Measurements from ENCODE around the gene ZSWIM7.
"Not testable (repeated sequence)": the region's sequence is repeated elsewhere in the genome, so short reads cannot be mapped to it uniquely, and the experiment has no call there.

ZSWIM7 gene

DNA sequence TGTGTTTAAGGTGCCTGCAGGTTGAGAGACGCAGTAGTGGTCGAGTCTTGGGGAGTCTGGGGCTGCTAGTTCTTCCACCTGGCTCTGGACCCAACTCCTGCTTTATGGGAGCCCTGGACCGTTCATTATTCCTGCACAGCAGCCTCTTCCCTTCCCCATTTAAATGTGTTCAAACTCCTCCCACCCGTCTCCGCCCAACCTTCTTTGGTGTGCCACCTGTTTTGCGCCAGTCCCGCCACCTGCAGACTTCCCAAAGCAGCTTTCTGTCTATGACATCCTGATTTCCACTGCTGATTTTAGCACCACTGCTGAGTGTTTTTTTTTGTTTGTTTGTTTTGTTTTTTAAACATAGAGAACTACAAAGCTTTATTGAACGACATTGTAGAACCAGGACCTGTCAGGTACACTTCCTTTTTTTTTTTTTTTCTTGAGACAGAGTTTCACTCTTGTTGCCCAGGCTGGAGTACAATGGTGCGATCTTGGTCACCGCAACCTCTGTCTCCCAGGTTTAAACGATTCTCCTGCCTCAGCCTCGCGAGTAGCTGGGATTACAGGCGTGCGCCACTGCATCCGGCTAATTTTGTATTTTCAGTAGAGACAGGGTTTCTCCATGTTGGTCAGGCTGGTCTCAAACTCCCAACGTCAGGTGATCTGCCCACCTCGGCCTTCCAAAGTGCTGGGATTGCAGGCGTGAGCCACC is 41.7 kb downstream of the ZSWIM7 start:
- no peak for DNase-seq (ENCODE audit: low read depth)

DNA sequence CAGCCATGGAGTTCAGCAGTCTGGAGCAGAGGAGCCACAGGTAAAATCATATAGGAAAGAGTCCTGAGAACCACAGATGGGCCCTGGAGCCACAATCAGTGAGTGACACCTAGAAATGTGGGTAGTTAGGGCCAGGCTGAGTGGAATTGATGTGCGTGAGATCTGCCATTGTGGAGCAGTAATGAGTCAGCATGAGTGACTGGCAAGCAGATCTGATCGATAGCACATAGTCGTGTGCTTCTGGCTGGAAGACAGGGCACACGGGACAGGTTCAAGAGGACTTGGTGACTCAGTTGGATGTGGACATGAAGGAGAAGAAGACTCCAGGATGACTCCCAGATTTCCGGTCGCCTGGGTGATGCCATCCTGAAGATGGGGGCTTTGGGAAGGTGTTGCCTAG is 42.3 kb downstream of the ZSWIM7 start:
- no peak for DNase-seq (ENCODE audit: low read depth)

DNA sequence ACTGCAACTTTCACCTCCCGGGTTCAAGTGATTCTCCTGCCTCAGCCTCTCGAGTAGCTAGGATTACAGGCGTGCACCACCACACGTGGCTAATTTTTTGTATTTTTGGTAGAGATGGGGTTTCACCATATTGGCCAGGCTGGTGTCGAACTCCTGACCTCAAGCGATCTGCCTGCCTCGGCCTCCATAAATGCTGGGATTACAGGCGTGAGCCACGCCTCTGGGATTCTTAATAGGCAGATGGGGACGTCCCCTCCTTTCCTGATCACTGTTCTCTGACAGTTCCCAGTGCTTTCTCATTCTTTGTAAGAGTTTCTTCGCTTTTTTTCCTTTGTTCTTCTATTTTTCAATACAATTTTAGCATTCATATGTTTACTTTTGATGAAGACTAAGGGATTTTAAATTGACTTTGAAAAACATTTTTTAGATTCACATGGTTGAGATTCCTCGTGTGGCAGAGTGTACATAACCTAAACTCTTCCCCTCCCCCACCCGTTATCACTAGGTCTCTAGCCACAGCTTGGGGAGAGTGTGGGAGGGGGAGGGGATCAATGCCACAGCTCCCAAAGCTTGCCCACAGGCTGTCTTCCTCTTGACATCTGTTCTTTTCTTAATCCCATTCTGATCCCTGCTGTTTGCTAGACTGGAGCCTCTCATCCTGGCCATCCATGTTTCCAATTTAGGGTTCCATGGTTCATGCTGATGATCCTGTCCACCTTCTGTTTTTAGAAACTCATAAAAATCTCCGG is 43.5 kb downstream of the ZSWIM7 start:
- no peak for DNase-seq (ENCODE audit: low read depth)

DNA sequence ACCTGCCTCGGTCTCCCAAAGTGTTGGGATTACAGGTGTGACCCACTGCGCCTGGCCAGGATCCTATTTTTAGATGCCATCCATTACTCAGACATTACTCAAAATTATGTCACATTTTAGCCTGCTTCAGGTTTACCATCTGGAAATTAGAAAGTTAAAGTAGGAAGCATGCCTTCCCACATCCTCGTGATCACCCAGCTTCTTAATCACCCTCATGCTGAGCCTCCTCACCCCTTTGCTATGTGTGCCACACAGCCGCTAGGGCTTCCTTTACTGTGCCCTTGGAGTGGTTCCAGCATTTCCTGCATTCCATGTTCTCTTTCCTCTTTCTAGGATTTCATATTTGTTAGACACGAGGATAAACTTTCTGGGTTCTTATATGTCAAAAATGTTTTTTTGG is 45.3 kb downstream of the ZSWIM7 start:
- no peak for DNase-seq (ENCODE audit: low read depth)

DNA sequence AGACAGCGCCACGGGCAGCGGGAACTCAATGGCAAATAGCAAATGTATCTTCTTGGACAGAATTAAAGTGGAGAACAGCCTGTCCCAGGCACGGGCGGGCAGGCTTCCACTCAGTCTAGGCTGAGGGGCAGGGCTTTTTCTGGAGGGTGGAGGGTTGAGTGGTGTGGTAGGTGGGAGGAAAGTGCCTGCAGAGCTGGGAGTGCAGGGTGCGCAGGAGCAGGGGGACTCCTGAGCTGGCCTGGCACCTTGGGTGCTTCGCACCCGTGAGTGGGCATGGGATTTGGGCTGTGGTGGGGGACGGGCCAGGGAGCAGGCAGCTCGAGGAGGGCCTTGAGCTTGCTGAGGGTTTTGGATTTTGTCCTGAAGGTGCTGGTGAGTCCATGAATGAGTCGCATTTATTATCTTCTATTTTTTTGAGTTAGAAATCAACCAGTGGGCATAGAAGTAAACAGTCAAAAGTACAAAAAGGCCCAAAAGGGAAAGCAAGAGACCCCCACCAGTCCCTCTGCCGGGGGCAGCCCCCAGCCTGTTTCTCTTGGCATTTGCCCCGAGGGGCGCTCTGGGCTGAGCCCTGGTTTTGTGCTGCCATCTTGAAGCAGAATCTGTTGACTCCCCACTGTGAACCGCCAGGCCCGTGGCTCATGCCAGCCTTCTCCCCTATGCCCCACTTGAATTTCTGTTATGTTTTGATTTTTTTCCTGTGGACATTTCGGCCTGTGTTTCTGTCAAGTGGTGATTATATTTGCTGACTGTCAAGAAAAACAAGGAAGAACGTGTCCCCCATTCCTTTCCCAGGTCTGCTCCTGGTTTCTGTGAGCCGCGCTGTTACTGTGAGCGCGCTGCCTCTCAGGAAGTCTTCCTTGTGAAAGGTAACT is 46.4 kb downstream of the ZSWIM7 start:
- DNase-seq (ENCODE audit: low read depth): no peak

DNA sequence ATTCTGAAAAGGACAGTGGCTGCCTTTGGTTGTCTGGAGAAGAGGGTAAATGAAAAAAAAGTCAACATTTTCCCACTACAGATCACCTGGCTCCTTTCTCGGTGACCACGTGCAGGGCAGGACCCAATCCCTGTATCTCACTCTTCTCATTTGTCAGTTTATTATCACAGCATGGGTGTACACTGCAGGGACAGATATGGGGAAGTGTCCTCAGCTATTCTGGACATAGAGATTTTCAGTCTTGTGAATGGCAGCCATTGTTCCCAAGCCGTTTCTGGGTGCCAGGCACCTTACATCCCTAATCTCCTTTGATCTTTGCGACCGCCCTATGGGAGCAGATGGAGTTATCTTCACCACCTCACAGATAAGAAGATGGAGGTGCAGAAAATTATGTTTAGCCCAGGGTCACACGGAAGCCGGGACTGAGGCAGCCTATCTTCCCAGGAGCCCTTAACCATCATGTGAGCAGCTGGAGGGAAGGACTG is 47.4 kb downstream of the ZSWIM7 start:
- no peak for DNase-seq (ENCODE audit: low read depth)

DNA sequence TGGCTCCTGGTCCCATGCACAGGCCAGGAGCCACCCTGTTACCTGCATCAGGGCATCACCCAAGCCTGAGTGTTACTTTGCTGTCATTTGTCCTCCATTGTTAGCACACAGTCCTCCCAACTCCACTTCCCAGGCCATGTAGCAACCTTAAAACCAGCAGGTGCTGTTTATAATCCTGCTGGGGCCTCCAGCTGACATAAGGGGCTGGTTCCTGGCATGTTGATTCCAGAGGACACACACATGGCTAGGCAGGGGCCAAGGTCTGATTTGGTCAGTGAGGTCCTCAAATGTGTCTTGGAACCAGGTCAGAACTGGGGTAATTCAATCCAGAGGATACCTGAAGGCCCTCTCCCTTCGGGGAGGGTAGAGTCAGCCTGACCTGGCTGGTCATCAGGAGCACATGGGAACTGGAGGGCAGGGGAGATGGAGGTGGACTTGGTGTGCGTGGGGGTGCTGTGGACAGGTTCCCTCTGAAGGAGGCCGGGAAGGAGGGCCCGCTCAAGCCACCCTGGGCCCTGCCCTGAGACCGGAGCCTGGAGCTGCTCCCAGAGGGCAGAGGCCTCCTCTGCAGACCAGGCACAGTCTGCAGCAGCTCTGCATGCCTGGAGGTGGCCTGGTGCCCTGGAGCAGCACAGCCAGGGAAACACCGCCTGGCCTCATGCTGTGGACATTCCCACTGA is 48.0 kb downstream of the ZSWIM7 start:
- DNase-seq (ENCODE audit: low read depth): no peak

DNA sequence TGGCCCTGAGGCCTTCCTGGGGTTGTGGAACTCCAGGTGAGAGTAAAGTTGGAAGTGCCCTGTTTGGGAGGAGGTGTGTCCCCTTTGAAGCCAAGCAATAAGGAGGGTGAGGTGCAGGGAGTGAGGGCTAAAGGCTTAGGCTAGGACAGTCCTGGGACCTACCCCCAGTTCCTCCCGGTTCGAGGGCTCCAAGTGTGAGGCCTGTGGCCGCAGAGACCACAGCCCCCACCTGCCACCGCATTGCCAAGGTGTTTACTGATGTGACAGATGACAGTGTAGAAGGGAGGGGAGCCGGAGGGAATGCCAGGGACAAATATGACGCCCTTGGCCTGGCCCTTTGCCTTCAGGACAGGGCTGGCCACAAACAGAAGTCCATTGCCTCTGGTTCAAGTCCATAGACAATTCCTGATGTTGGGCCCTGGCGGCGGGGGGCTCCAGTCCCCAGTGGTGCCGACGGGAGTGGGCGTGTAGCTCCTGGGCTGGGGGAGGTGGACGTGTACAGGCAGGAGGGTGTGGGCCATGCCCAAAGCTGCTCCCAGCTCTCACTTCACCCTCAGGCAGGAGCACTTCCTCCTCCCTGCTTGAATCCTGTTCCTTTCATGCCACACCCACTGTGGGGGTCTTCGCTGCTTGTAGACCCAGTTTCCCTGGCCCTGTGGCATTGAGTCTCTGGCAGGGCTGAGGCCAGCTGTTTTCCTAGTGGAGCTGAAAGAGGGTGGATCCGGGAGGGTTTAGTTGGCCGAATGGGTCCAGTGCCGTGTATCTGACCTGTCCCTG is 51.3 kb downstream of the ZSWIM7 start:
- DNase-seq (ENCODE audit: low read depth): no peak

DNA sequence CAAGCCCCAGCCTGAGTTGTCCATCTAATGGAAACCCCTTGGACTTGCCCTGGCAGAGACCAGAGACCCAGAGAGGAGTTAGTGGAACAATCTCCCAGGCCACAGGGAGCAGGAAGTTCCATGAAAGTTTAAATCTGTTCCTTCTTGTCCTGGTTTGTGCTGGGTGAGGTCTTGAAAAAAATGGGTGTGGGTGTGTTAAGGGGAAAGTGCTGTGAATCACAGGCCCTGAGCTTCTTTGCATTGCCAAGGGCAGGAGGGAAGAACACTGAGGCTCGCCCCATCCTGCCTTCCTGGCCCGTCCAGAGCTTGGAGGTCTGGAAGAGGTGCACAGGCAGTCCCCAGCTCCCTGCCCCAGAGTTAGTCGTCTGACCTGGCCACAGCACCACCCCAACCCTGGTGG is 52.2 kb downstream of the ZSWIM7 start:
- no peak for DNase-seq (ENCODE audit: low read depth)

DNA sequence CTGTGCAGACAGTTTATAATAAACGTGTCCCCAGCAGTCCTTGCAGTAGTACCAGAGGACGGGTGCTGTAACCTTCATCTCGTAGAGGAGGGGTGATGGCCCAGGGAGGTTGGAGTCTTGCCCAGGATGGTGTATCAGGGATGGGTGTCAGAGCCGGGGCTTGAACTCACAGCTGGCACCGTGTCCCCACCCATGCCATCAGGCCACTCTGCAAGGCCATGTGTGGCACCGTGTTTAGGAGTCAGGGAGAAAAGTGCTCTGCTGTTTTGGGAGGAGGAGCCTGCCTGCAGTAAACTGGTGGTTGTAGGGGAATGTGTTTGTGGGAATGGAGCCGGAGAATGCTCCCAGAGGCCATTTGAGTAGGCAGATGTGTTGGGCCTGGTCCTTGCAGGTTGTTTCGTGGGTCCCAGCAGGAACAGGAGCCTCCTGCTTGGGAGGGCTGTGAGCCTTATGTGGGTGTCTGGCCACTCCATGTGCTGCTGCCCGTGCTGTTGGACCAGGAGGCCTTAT is 52.8 kb downstream of the ZSWIM7 start:
- DNase-seq (ENCODE audit: low read depth): no peak

DNA sequence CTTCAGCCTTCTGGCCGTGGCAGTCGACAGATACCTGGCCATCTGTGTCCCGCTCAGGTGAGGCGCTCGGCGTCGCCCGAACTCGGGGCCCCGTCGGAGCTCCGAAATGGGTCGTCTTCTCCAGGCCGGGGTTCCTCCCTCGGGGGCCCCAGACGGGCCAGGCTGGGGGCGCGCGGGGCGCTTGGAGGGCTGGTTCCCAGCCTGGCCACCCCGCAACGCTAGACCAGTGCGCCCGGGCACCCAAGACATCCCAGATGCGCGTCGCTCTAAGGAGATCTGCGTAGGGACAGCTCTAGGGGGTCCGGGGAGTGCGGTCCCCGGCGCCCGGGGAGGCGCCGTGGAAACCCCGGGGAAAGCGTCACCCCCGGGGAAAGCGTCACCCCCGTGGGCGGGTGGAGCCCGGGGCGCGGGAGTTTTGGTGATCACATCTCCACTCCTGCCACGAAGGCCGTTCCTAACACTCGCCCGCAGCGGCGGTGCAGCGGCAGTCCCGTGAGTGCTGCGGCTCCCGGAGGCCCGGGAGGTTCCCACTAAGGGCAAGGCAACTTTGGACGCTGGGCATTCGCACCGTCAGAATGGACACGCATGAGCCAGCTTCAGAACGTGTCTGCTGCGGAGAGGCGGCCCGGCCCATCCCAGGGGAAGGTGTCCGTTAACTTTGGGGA is 53.8 kb downstream of the ZSWIM7 start:
- DNase-seq (ENCODE audit: low read depth): no peak

DNA sequence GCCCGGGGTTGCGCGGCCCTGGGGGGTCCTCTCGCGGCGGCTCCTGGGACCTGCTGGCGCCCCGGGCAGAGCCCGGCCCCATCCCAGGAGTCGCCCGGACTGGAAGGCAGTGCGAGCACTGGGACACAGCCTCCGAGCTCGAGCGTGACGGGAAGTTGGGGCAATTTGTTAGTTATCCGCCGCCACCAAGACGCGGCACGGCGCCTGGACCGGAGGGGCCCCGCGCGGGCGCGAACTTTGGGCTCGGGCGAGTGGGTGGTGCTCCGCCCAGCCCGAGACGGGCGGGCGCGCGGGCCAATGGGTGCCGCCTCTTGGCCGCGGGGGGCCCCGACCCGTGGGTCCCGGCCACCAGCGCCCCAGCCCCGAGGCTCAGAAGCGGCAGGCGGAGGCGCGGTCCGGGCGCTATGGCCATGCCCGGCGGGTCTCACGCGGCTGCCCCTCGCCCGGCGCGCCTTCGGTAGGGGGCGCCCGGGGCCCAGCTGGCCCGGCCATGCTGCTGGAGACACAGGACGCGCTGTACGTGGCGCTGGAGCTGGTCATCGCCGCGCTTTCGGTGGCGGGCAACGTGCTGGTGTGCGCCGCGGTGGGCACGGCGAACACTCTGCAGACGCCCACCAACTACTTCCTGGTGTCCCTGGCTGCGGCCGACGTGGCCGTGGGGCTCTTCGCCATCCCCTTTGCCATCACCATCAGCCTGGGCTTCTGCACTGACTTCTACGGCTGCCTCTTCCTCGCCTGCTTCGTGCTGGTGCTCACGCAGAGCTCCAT is 54.6 kb downstream of the ZSWIM7 start, which contains the start of gene ADORA2B:
TSS of gene ADORA2B (plus strand) at position 372 of the 768 bp plus-strand sequence. CDS start at position 491, 119 bp downstream.
- DNase-seq (ENCODE audit: low read depth): peak; percentile 23

DNA sequence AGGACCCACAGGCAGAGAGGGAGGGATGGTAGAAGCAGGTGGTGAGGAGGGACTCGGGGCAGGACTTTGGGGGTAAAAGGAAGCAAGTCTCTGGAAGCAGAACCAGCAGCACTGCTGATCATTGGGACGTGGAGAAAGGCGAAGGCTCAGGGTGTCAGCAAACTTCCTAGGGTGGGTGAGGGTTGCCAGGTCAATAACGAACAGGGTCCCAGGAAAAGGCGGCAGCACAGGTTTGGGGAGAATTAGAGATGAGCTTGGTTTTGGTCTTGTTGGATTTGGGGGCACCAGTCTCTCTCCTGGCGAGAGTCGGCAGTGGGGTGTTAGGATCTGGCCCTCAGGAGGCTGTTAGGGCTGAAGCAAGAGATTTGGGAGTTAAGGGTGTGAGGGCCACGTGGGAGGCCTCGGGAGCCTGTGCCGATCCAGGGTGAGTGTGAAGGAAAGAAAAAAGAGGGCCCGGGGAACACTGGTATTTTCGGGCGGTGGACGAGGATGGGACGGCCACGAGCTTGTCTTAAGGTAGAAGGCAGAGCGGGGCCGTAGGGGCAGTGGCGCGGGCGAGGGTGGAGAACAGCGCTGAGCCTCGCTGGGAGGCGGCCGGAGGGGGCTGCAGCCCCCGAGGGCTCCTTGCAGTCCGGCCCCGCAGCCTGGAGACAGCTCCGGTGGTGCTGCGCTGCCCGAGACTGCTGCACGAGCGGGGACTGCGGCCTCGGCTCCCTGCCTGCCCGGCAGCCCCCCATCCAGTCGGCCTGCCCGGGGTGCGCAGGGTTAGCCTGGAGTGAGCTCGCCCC is 55.3 kb downstream of the ZSWIM7 start:
- DNase-seq (ENCODE audit: low read depth): no peak

DNA sequence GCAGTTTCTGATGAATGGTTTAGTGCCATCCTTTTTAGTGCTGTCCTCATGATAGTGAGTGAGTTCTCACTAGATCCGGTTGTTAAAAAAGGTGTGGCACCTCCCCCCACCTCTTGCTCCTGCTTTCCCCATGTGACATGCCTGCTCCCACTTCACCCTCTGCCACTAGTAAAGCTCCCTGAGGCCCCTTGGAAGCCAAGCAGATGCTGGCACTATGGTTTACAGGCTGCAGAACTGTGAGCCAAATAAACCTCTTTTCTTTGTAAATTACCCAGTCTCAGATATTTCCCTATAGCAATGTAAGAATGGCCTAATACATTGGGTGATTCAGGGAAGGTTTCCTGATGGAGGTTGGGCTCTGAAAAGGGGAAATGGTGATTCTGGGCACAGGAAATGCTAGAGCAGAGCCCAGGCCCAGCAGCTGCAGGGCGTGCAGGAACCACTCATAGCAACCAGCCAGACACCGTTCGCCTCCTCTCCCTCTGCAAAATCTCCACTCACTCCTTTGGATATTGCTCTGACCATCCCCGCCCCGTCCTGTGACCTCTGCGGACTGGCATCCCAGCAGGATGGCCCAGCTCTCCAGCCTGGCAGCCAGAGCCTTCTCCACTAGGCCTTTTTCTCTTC is 57.2 kb downstream of the ZSWIM7 start:
- no peak for DNase-seq (ENCODE audit: low read depth)

DNA sequence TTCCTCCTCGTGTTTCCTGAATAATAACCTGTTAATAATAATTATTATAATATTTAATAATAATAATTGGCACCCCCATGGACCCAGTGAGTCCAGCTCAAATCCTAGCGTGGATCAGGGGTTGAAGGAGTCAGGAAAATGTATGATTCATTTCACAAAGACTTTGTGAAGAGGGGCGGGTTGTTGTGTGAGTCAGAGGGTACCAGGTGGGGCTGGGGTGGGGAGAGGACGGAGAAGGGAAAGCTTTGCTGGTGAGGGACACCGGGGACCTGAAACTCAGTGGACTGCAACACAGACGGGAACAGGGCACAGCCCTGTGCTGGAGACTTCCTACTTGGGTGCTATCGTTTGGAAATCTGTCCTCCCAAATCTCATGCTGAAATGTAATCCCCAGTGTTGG is 57.7 kb downstream of the ZSWIM7 start:
- DNase-seq (ENCODE audit: low read depth): no peak

DNA sequence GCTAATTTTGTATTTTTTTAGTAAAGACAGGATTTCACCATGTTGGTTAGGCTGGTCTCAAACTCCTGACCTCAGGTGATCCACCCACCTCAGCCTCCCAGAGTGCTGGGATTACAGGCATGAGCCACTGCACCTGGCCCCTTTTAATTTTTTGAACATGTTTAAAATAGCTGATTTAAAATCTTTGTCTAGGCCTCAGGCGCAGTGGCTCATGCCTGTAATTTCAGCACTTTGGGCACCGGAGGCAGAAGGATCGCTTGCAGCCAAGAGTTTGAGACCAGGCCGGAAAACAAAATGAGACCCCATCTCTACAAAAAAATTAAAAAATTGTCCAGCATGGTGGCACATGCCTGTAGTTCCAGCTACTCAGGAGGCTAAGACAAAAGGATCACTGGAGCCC is 63.0 kb downstream of the ZSWIM7 start:
- not testable (repeated sequence) for DNase-seq (ENCODE audit: low read depth)

DNA sequence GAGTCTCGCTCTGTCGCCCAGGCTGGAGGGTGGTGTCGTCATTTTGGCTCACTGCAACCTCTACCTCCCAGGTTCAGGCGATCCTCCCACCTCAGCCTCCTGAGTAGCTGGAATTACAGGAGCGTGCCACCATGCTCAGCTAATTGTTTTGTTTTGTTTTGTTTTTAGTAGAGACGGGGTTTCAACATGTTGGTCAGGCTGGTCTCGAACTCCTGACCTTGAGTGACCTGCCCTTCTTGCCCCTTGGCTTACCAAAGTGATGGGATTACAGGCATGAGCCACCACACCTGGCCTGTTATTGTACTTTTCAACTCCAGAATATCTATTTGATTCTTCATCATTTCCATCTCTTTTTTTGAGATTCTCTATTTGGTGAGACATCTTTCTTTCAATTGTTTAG is 63.6 kb downstream of the ZSWIM7 start:
- no peak for DNase-seq (ENCODE audit: low read depth)

DNA sequence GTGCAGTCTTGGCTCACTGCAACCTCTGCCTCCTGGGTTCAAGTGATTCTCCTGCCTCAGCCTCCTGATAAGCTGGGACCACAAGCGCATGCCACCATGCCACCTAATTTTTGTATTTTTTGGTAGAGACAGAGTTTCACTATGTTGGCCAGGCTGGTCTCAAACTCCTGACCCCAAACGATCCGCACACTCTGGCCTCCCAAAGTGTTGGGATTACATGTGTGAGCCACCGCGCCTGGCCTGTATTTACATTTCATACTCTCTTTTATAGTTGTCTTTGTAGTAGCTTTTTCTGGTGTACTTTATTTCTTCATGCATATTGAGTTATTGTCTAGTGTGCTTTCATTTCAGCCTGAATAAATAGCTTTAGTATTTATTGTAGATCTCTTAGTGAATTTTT is 64.6 kb downstream of the ZSWIM7 start:
- no peak for DNase-seq (ENCODE audit: low read depth)
